H7 (cell line): ENCODE data around the gene LRRC51. TPM values are rescaled to one million over a fixed set of nuclear protein-coding genes. Genes with fewer than 3 reads are reported as not detected.

Source experiments
- DNase-seq: peaks from one replicate; pipeline ENCODE4 v3.0.0; 2012
- H3K27me3 ChIP-seq: 2 replicates; pipeline ENCODE4 v1.6.0; 2011; ENCODE audit warnings: mild to moderate bottlenecking, low read length; ENCODE audit not compliant: control insufficient read depth, insufficient read depth
- H3K36me3 ChIP-seq: replicated peaks from 2 replicates; pipeline ENCODE4 v1.5.1; 2011; ENCODE audit warnings: low read length; ENCODE audit not compliant: control insufficient read depth, insufficient read depth
- H3K4me3 ChIP-seq: 2 replicates; pipeline ENCODE4 v1.5.1; 2011; ENCODE audit warnings: low read depth, mild to moderate bottlenecking, control low read depth, low read length, moderate library complexity; ENCODE audit not compliant: insufficient read depth
- total RNA-seq: library from RNA; depleted of rRNA; stranded (reverse); fragments of >200 nt; shearing (Covaris generic); gene quantifications from 2 replicates; pipeline ENCODE4 v1.2.3, GENCODE V29; 2014

Gene LRRC51
- total RNA-seq, 1 experiment from 2014 or later = 4.2 TPM

DNA sequence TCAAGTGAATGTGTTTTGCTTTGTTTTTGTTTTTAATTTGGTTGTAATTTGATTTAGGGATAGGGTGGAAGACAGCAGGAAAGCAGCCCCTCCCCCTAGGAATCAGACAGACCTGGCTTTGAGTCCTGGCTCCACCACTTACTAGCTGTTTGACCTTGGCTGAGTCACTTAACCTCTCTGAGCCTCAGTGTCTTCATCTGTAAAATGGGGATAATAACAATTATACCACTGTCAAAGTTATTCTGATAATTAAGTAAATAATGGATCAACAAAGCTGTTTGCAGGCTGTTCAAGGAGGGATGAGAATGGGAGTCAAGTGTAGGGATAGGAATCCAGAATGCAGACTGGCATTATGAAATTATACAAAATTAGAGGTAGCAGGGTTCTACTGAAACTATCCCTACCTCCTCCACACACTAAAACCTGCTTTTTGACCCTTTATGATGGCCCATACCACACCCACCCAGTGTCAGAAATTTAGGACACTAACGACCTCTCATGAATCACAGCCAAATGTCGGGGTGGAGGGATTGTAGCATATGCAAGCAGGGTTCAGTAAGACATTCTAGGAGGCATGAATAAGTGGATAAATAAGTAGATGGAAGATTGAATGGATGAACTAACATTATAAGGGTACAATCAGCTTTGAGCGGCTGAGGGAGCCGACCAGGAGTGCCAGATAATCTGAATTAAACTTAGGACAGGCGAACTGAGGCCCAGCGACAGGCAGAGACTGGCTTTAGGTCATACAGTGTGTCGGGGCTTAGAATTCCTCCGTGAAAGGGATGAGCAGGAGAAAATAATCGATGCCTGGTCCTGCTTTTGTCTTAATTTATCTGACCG is 30.9 kb downstream of the LRRC51 start:
- Histone ChIP-seq H3K36me3 (peaks cover 2% of the 10 kb centered on the region), H3K27me3 (no peaks in the 10 kb centered on the region; the same call in 1 of the 2 replicates), H3K4me3 (peak overlapping the region; percentile 81)
- no peak for DNase-seq

DNA sequence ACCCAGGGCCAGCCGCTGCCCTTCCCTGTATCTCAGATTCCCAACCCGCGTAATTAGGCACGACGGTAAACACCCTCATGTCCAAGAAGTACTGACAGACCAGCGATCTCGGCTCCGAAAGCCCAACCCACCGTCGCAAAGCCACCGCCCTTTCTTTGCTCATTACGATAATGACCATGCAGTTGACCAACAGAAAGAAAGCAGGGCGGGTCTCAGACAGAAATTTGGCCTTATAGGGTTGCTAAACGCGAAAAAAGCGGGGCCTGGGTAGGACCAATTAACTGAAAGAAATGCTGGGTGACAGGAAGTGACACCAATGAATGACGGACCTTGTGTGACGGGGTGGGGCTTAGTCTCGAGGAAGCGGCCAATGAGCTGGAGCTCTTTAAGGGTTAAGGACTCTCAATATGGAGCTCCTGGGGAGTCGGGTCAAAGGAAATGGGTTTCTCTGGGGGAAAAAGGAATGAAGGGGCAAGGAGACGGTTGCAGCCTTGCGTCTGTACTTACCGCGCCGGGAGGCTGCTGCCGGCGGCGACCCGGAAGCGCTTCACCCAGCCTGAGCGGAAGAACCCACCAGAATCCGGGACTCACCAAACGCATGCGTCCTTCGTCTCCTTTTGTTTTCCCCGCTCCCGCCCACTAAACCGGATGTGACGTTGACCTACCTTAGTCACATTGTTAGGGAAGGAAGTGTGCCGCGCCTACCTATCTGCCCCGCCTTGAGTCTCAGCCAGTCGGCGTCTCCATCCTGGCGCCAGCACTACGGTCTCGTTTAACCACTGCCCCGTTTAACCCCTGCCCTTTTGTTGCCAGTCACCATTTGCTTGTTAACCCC is 31.7 kb downstream of the LRRC51 start, which contains the start of gene ANAPC15:
TSS of gene ANAPC15 (minus strand) at position 553 of the 835 bp plus-strand sequence. CDS start 1,419 bp downstream, outside the sequence.
- DNase-seq = peak; percentile 90
- Histone ChIP-seq H3K36me3 (peaks cover 2% of the 10 kb centered on the region), H3K4me3 (peak within 1 kb of the TSS; percentile 81), H3K27me3 (no peaks in the 10 kb centered on the region; the same call in none of the 2 replicates)

DNA sequence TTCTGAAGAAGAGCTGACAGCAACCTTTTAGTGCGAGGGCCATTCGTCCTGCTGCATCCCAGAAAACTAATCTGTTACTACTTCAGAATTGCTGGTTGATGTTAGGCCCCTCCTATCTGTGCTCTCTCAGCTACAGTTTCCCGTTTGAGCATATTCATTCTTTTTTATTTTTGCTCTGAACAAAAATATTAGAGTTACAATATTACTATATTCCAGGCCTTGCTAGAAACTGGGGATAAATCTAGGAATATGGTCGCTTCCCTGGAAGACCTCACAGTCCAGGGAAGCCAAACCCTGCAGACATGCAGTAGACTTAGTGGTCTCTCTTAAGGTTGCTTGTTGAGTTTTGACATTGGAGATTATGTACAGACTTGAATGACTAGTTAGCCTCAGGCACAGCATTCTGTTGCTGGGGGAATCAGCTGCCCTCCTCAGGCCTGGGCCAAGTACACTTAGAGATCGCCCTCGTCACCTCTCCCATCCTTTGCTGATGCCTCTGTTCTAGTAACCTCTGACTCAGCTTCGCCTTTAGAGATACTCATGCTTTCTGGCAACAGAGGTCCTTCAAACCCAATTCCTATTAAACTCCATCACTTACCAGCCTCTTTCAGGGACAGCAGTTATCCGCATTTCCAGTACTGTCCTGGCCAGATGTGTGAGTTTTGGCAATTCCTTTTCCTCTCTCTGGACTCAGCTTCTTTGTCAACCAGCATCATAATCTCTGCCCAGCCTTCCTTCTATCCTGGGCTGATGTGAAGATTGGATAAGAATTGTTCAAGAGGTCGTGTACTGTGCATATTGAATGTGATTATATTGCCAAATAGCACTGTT is 32.5 kb downstream of the LRRC51 start:
- Histone ChIP-seq H3K4me3 (peak overlapping the region; percentile 81), H3K36me3 (peaks cover 2% of the 10 kb centered on the region), H3K27me3 (no peaks in the 10 kb centered on the region; the same call in none of the 2 replicates)
- no peak for DNase-seq

DNA sequence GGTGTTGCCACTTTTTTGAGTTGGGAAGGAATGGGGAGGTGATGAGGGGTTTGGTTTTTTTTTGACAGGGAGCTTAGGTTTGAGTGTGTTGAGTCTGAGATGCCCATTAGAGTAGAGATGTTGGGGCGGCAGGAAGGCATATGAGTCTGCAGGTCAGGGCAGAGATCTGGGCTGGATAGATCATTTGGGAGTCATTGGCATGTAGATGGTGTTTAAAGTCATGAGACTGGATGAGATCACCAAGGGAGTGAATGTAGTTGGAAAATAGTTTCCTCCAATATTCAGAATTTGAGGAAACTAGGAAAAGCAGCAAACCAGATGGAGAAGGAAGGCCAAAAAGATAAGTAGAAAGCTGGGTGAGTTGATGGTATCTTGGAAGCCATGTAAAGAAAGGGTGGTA is 33.9 kb downstream of the LRRC51 start:
- Histone ChIP-seq H3K27me3 (no peaks in the 10 kb centered on the region; the same call in none of the 2 replicates), H3K4me3 (no peak overlapping the region), H3K36me3 (peaks cover 2% of the 10 kb centered on the region)
- no peak for DNase-seq

DNA sequence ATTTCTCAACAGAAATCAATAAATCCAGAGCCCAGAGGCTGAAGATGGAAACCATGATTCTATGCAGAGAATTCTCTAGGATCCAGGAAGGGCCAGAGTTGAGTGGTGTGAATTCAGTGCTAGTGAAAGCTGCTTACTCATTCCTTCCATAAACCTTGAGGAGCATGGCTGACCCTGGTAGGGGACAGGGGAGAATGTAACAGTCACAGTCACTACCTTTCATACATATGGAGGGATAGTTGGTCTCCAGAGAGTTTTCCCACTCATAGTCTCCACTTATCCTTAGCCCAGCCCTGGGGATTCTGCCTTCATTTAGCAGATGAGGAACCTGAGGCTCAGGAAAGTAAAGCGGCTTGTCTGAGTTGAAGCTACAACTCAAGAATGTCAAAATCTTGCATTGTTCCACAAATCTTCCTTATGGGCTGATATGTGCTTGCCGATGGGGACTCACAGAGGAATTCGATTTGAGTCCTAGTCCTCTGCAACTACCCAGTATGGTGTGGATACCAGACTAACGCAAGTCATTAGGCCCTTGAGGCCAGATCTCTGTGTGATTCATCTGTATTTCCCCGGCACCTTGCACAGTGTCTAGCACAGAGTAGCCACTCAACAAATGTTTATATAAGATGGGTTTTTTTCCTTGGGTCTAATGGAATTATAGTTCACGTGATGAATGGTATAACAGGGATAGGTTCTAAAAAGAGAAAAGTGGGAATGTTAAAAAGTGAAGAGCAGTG is 35.5 kb downstream of the LRRC51 start:
- H3K4me3 ChIP-seq = no peak overlapping the region
- H3K27me3 ChIP-seq = no peaks in the 10 kb centered on the region; the same call in none of the 2 replicates
- no peak for DNase-seq
- no peaks in the 10 kb centered on the region for H3K36me3 ChIP-seq

DNA sequence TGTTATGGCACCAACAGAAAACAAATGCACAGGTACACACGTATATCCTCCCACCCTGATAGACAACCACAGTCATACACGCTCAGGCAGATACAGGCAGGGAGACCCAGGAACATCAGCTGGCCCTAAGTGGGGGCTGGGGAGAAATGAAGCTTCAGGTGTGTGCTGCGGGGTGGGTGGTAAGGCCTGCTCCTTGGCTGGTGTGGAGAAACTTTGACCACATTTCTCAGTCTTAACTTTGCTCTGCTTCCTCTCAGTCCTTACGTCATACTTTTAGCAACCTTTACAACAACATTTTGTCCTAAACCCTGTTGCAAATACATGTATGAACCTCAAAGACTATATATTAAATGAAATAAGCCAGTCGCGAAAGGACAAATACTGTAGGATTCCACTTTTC is 38.5 kb downstream of the LRRC51 start:
- Histone ChIP-seq H3K36me3 (no peaks in the 10 kb centered on the region), H3K27me3 (no peaks in the 10 kb centered on the region; the same call in none of the 2 replicates), H3K4me3 (no peak overlapping the region)
- DNase-seq = no peak

DNA sequence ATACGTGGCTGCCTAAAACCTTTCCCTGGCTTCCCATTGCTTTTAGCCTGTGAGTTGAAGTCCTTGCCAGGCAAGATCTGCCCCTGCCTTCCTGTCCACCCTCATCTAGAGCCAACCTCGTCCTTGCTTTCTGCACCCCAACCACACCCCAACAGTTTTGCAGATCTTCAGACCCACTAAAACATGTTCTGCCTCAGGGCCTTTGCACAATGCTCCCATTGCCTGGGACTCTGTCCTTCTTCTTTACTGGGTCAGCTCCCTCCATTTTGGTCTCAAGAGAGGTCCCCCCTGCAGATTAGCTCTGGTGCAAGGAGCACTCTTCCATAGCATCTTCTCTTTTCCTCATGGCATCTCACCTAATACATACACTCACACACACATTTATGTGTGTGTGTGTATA is 40.3 kb downstream of the LRRC51 start:
- H3K27me3 ChIP-seq = no peaks in the 10 kb centered on the region; the same call in 1 of the 2 replicates
- no peak for DNase-seq
- no peaks in the 10 kb centered on the region for H3K36me3 ChIP-seq
- no peak overlapping the region for H3K4me3 ChIP-seq

DNA sequence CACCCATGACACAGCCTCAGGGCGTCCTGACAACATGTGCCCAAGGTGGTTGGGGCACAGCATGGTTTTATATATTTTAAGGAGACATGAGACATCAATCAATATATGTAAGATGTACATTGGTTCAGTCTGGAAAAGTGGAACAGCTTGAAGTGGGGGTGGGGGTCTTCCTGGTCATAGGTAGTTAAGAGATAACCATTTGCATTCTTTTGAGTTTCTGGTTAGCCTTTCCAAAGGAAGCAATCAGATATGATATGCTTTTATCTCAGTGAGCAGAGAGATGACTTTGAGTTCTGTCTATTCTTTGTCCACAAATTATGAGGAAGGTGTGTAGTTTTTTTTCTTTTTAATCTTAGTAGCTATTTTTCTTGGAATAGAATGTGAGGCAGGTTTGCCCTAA is 42.0 kb downstream of the LRRC51 start:
- no peak overlapping the region for H3K4me3 ChIP-seq
- H3K36me3 ChIP-seq = no peaks in the 10 kb centered on the region
- DNase-seq = no peak
- no peaks in the 10 kb centered on the region for H3K27me3 ChIP-seq

DNA sequence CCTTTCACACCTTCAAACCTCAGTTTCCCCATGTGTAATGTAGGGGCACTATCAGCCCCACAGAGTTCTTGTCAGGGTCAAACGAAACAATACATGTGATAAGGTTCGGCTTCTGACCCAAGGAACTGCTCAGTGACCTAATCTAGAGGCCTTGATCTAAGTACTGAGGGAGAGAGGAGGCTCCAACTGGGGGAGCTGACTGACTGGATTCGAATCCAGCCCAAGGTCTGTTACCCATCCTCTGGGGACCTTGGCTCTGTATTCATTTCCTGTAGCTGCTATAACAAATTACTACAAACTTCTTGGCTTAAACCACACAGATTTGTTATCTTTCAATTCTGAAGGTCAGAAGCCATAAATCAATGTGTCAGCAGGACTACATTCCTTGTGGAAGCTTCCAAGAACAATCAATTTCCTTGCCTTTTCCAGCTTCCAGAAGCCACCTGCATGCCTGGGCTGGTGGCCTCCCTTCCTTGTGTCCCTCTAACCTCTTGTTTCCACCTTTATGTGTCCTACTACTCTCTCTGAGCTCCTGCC is 42.5 kb downstream of the LRRC51 start:
- no peaks in the 10 kb centered on the region for H3K36me3 ChIP-seq
- DNase-seq = no peak

DNA sequence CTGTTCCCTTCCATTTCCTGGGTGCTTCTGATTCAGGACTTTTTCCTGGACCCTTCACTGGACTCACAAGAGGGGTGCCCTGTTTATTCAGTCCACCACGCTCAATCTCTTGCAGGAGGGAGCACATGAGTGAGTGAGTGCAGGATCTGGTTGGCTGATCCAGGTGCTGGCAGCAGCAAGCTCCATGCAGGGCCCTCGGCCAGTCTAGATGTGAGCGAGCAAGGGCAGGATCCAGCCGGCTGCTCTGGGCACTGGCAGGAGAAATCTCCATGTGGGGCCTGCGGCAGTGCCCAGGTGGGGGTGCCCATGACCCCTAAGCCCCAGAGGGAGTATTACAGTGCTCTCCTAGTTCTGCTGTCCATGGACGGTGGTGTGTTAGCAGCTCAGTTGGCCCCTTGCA is 43.4 kb downstream of the LRRC51 start:
- no peaks in the 10 kb centered on the region for H3K27me3 ChIP-seq
- no peaks in the 10 kb centered on the region for H3K36me3 ChIP-seq
- H3K4me3 ChIP-seq = no peak overlapping the region
- no peak for DNase-seq

More for the DNA sequence above, 42.5 kb downstream of the LRRC51 start:
- H3K27me3 ChIP-seq = no peaks in the 10 kb centered on the region
- no peak overlapping the region for H3K4me3 ChIP-seq

DNA sequence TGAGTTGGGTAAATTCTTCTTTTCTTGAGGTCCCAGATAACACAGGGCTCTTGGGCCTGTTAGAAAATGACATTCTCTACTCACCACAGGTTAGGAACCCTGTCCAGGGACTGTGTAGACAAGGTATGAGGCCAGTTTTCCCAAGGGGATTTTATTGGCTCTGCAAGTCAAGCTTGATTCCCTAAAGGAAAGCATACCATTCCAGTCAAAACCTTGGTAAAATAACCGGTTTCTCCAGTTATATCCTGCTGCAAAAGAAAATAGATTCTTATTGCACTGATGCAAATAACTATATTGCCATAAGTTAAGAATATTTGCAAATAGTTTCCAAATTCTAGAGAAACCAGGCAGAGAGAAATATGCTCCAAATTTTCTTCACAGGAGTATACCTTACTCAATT is 45.3 kb downstream of the LRRC51 start:
- DNase-seq = no peak
- Histone ChIP-seq H3K4me3 (no peak overlapping the region), H3K36me3 (no peaks in the 10 kb centered on the region), H3K27me3 (no peaks in the 10 kb centered on the region)

DNA sequence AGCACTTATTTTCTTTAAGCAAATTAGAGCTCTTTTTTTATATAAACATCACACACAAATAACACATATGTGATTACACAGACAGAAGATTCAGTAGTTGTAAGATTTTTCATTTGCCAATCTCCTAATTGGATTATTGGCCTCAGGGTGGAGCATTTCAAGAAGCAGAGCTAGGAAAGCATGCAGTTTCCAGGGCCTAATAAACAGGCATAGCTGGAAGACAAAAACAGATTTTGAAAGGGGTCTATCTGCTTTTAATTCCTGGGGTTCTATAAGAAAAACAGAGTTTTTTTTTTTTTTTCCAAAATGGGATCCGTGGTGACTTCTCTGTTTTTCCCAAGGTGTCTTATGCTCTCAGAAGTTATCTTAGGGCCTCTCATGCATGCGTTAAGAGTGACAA is 47.3 kb downstream of the LRRC51 start:
- no peak overlapping the region for H3K4me3 ChIP-seq
- H3K27me3 ChIP-seq = no peaks in the 10 kb centered on the region
- DNase-seq = no peak
- no peaks in the 10 kb centered on the region for H3K36me3 ChIP-seq

DNA sequence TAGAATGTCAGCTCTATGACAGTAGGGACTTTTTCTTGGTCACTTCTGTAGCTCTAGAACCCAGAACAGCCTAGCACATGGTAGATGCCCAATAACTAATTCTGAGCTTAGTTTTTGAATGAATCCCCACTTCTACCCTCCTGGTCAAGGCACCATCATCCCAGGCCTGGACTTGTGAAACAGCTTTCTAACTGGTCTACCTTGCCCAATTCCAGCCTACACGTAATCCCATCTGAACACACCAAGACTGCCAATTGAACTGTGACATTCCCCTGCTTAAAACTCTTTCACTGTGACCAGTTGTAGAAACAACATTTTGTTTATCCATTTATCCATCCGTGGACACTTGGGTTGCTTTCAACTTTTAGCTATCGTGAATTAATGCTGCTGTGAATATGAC is 48.7 kb downstream of the LRRC51 start:
- no peak overlapping the region for H3K4me3 ChIP-seq
- H3K27me3 ChIP-seq = no peaks in the 10 kb centered on the region
- H3K36me3 ChIP-seq = no peaks in the 10 kb centered on the region
- DNase-seq = no peak
